Gastroesophageal sphincter (tissue), 3 donors: ENCODE measurements around the gene COA4.

Experiments
- CTCF ChIP-seq, 4 experiments: fragments of 200-600 bp in 2 of 4; fragments of 450-650 bp in 2 of 4; sonication (generic) in 1 of 4; IDR thresholded peaks; one replicate each; pipeline ENCODE4 v1.5.1; 2017 to 2019; ENCODE audit warnings: antibody characterized with exemption in 4 of 4, mild to moderate bottlenecking in 2 of 4, moderate library complexity in 2 of 4
- EP300 ChIP-seq: sonication (generic); formaldehyde crosslinking; IDR thresholded peaks from one replicate; pipeline ENCODE4 v1.6.1; 2017; ENCODE audit warnings: antibody characterized with exemption, mild to moderate bottlenecking
- POLR2A ChIP-seq, 2 donors: fragments of 450-650 bp; IDR thresholded peaks; one replicate each; pipeline ENCODE4 v1.6.1; 2017; ENCODE audit warnings: antibody characterized with exemption in 2 of 2, mild to moderate bottlenecking in 2 of 2, moderate library complexity in 1 of 2
- POLR2AphosphoS5 ChIP-seq: sonication (generic); formaldehyde crosslinking; IDR thresholded peaks from one replicate; pipeline ENCODE4 v1.6.1; 2017; ENCODE audit warnings: antibody characterized with exemption

- TF ChIP-seq CTCF (IDR thresholded peaks at IDR 0.05): no peak
- no peak for TF ChIP-seq EP300
- TF ChIP-seq POLR2A (IDR thresholded peaks at IDR 0.05): no peak
- TF ChIP-seq POLR2AphosphoS5: no peak
Measured at GRCh38 chr11:73875380-73875779, 1.3 kb downstream of the COA4 start.
